Measurements from ENCODE around the gene ZNF506.
A peak's percentile ranks its signal among the peaks of the same experiment; 100 is the strongest.

The ZNF506 gene

GRCh38 chr19:19849056-19849455, 27.5 kb upstream of the ZNF506 start:
- no peak overlapping the region for H3K4me3 ChIP-seq (ENCODE audit: low read depth, low read length)
- no peak for DNase-seq (ENCODE audit: low read depth)
- no peak for TF ChIP-seq CTCF (conservative IDR thresholded peaks at IDR 0.05; ENCODE audit: low read depth, low read length)

- no peak for DNase-seq (ENCODE audit: low read depth)
- TF ChIP-seq CTCF (conservative IDR thresholded peaks at IDR 0.05; ENCODE audit: low read depth, low read length), result no peak
- H3K4me3 ChIP-seq (ENCODE audit: low read depth, low read length), result no peak overlapping the region
Observed at GRCh38 chr19:19847781-19848180, 26.2 kb upstream of the ZNF506 start.

GRCh38 chr19:19835560-19836038, 14.0 kb upstream of the ZNF506 start:
- TF ChIP-seq CTCF (conservative IDR thresholded peaks at IDR 0.05; ENCODE audit: low read depth, low read length), result no peak
- H3K4me3 ChIP-seq (ENCODE audit: low read depth, low read length), result no peak overlapping the region
- no peak for DNase-seq (ENCODE audit: low read depth)

GRCh38 chr19:19826875-19827274, 5.3 kb upstream of the ZNF506 start:
- no peak for TF ChIP-seq CTCF (conservative IDR thresholded peaks at IDR 0.05; ENCODE audit: low read depth, low read length)
- DNase-seq (ENCODE audit: low read depth), result no peak
- no peak overlapping the region for H3K4me3 ChIP-seq (ENCODE audit: low read depth, low read length)

- no peak for TF ChIP-seq CTCF (conservative IDR thresholded peaks at IDR 0.05; ENCODE audit: low read depth, low read length)
- H3K4me3 ChIP-seq (ENCODE audit: low read depth, low read length), result no peak overlapping the region
- DNase-seq (ENCODE audit: low read depth), result no peak
Observed at GRCh38 chr19:19823916-19824315, 2.4 kb upstream of the ZNF506 start.

GRCh38 chr19:19821976-19822375, 426 bp upstream of the ZNF506 start:
- DNase-seq (ENCODE audit: low read depth), result peak; percentile 9
- peak overlapping the region; percentile 92 for H3K4me3 ChIP-seq (ENCODE audit: low read depth, low read length)

GRCh38 chr19:19820774-19821320, 703 bp downstream of the ZNF506 start:
- no peak for TF ChIP-seq CTCF (conservative IDR thresholded peaks at IDR 0.05; ENCODE audit: low read depth, low read length)
- peak overlapping the region; percentile 92 for H3K4me3 ChIP-seq (ENCODE audit: low read depth, low read length)
- DNase-seq (ENCODE audit: low read depth), result peak; percentile 7
